Loucy (cell line): ENCODE data around the gene RNU6-1.

ENCODE experiments used
- H2AFZ ChIP-seq: fragments of 200-600 bp; sonication (generic); 2 replicates; pipeline ENCODE4 v1.6.0; 2016; ENCODE audit warnings: antibody characterized with exemption, mild to moderate bottlenecking, low read length, moderate library complexity
- H3F3A ChIP-seq: fragments of 200-600 bp; 2 replicates; pipeline ENCODE4 v1.6.0; 2016; ENCODE audit warnings: antibody characterized with exemption, low read depth, mild to moderate bottlenecking
- H3K27me3 ChIP-seq: fragments of 200-600 bp; sonication (generic); 2 replicates; pipeline ENCODE4 v1.6.1; 2014; ENCODE audit warnings: low read length, mild to moderate bottlenecking; ENCODE audit not compliant: insufficient read depth, poor library complexity, severe bottlenecking
- H3K36me3 ChIP-seq: fragments of 200-600 bp; sonication (generic); 2 replicates; pipeline ENCODE4 v1.6.1; 2016; ENCODE audit warnings: low read length; ENCODE audit not compliant: insufficient read depth
- H3K4me1 ChIP-seq: fragments of 200-600 bp; sonication (generic); 2 replicates; pipeline ENCODE4 v1.5.1; 2014; ENCODE audit warnings: low read length, mild to moderate bottlenecking; ENCODE audit not compliant: insufficient read depth, poor library complexity, severe bottlenecking
- H3K4me2 ChIP-seq: fragments of 200-600 bp; sonication (generic); 2 replicates; pipeline ENCODE4 v1.6.0; 2014; ENCODE audit warnings: antibody characterized with exemption, low read length, low read depth, mild to moderate bottlenecking; ENCODE audit not compliant: poor library complexity, severe bottlenecking
- H3K4me3 ChIP-seq: fragments of 200-600 bp; sonication (generic); 2 replicates; pipeline ENCODE4 v1.5.1; 2014; ENCODE audit warnings: low read length, mild to moderate bottlenecking, mixed read lengths; ENCODE audit not compliant: poor library complexity, severe bottlenecking
- H3K79me2 ChIP-seq: fragments of 200-600 bp; sonication (generic); 2 replicates; pipeline ENCODE4 v1.6.1; 2014; ENCODE audit warnings: low read length; ENCODE audit not compliant: insufficient read depth
- H3K9ac ChIP-seq: fragments of 200-600 bp; sonication (generic); 2 replicates; pipeline ENCODE4 v1.6.0; 2014; ENCODE audit warnings: mild to moderate bottlenecking, low read depth, low read length, moderate library complexity; ENCODE audit not compliant: poor library complexity, severe bottlenecking
- H3K9me2 ChIP-seq: fragments of 200-600 bp; sonication (generic); replicated peaks from 2 replicates; pipeline ENCODE4 v1.6.1; 2016; ENCODE audit warnings: low read depth, low read length, mixed read lengths
- H3K9me3 ChIP-seq: fragments of 200-600 bp; sonication (generic); 2 replicates; pipeline ENCODE4 v1.6.1; 2014; ENCODE audit warnings: mild to moderate bottlenecking, antibody characterized with exemption, low read length, low read depth; ENCODE audit not compliant: insufficient read depth
- H4K20me1 ChIP-seq: fragments of 200-600 bp; sonication (generic); 2 replicates; pipeline ENCODE4 v1.6.0; 2014; ENCODE audit warnings: antibody characterized with exemption, low read length, mild to moderate bottlenecking; ENCODE audit not compliant: insufficient read depth, poor library complexity, severe bottlenecking
- CTCF ChIP-seq: fragments of 200-600 bp; sonication (generic); conservative IDR thresholded peaks from 2 replicates; pipeline ENCODE4 v1.5.1; 2014; ENCODE audit warnings: mild to moderate bottlenecking, antibody characterized with exemption, low read length
- EZH2phosphoT487 ChIP-seq: fragments of 200-600 bp; IDR thresholded peaks from 2 replicates; pipeline ENCODE4 v1.6.1; 2018; ENCODE audit warnings: antibody characterized with exemption, mild to moderate bottlenecking, moderate library complexity, borderline replicate concordance

The RNU6-1 gene

GRCh38 chr15:67855842-67856241 is 16.0 kb upstream of the RNU6-1 start:
- peaks cover 7% of the 10 kb centered on the region for H3K4me1 ChIP-seq
- no peaks in the 10 kb centered on the region for H3K27me3 ChIP-seq
- H3K9me3 ChIP-seq: no peaks in the 10 kb centered on the region
- H3K79me2 ChIP-seq: no peaks in the 10 kb centered on the region
- no peaks in the 10 kb centered on the region for H3K9me2 ChIP-seq
- TF ChIP-seq EZH2phosphoT487 (no peak), CTCF (no peak)
- H3K4me2 ChIP-seq: no peak overlapping the region
- no peaks in the 10 kb centered on the region for H3F3A ChIP-seq
- no peaks in the 10 kb centered on the region for H3K36me3 ChIP-seq
- H4K20me1 ChIP-seq: no peaks in the 10 kb centered on the region
- no peak overlapping the region for H3K9ac ChIP-seq
- H3K4me3 ChIP-seq: no peak overlapping the region
- H2AFZ ChIP-seq: no peak overlapping the region

- Histone ChIP-seq H3K9me3 (no peaks in the 10 kb centered on the region; the same call in 1 of the 2 replicates), H3K36me3 (no peaks in the 10 kb centered on the region), H3F3A (no peaks in the 10 kb centered on the region), H3K27me3 (no peaks in the 10 kb centered on the region), H2AFZ (peak overlapping the region; percentile 79; the same call in 1 of the 2 replicates), H3K4me3 (no peak overlapping the region), H3K9me2 (no peaks in the 10 kb centered on the region), H3K9ac (no peak overlapping the region), H4K20me1 (no peaks in the 10 kb centered on the region), H3K79me2 (no peaks in the 10 kb centered on the region), H3K4me2 (no peak overlapping the region), H3K4me1 (peaks cover 7% of the 10 kb centered on the region)
- TF ChIP-seq EZH2phosphoT487 (no peak), CTCF (no peak)
These were observed 14.5 kb upstream of the RNU6-1 start for GRCh38 chr15:67854358-67854757.

- Histone ChIP-seq H3K79me2 (no peaks in the 10 kb centered on the region), H3K4me3 (no peak overlapping the region), H3K4me1 (peaks cover 7% of the 10 kb centered on the region), H3K9me2 (no peaks in the 10 kb centered on the region), H3K9me3 (no peaks in the 10 kb centered on the region; the same call in 1 of the 2 replicates), H3K4me2 (no peak overlapping the region), H2AFZ (no peak overlapping the region), H3K36me3 (no peaks in the 10 kb centered on the region), H4K20me1 (no peaks in the 10 kb centered on the region), H3K9ac (no peak overlapping the region), H3K27me3 (no peaks in the 10 kb centered on the region), H3F3A (no peaks in the 10 kb centered on the region)
- TF ChIP-seq CTCF (no peak), EZH2phosphoT487 (no peak)
These were observed 13.6 kb upstream of the RNU6-1 start for GRCh38 chr15:67853454-67853853.
